HepG2 (cell line): ENCODE data around the gene MAP1B.

Experiments used
- DNMT1 ChIP-seq: sonication (generic); formaldehyde crosslinking; IDR thresholded peaks from 2 replicates; pipeline ENCODE4 v1.5.1; 2020; ENCODE audit warnings: mild to moderate bottlenecking, missing genetic modification reagents
- EP300 ChIP-seq, 3 experiments: sonication (generic) in 1 of 3; formaldehyde crosslinking in 1 of 3; IDR thresholded peaks; 2 replicates each; pipeline versions ENCODE4 v1.5.1 to v1.6.1; 2011 to 2020; ENCODE audit warnings: low read depth in 2 of 3, low read length in 2 of 3, borderline replicate concordance in 1 of 3, improper control_type of control experiment in 1 of 3, mild to moderate bottlenecking in 1 of 3, missing genetic modification reagents in 1 of 3, moderate library complexity in 1 of 3
- ERF ChIP-seq: IDR thresholded peaks from 2 replicates; pipeline ENCODE4 v1.6.1; 2018; ENCODE audit warnings: missing biosample characterization, missing genetic modification reagents
- JUNB ChIP-seq: sonication (generic); formaldehyde crosslinking; IDR thresholded peaks from 2 replicates; pipeline ENCODE4 v1.8.0; 2022; ENCODE audit warnings: missing genetic modification reagents, mild to moderate bottlenecking, borderline replicate concordance
- KLF9 ChIP-seq: IDR thresholded peaks from 2 replicates; pipeline ENCODE4 v1.6.1; 2016; ENCODE audit warnings: low read depth
- MAX ChIP-seq: IDR thresholded peaks from 2 replicates; pipeline ENCODE4 v1.6.1; 2012; ENCODE audit warnings: inconsistent platforms
- NFATC3 ChIP-seq: sonication (generic); formaldehyde crosslinking; IDR thresholded peaks from 2 replicates; pipeline ENCODE4 v1.5.1; 2020; ENCODE audit warnings: mild to moderate bottlenecking, missing genetic modification reagents
- POLR2A ChIP-seq, 2 experiments: IDR thresholded peaks; 2 replicates each; pipeline ENCODE4 v1.6.1; 2011; ENCODE audit warnings: low read depth in 2 of 2, low read length in 2 of 2, mild to moderate bottlenecking in 1 of 2, moderate library complexity in 1 of 2; ENCODE audit not compliant: insufficient read depth in 1 of 2
- SMC3 ChIP-seq: IDR thresholded peaks from 2 replicates; pipeline ENCODE4 v1.6.1; 2011; ENCODE audit warnings: low read length, improper control_type of control experiment
- TAF15 ChIP-seq: fragments of 200-400 bp; formaldehyde crosslinking; IDR thresholded peaks from one replicate; pipeline ENCODE4 v1.6.1; 2018; ENCODE audit warnings: mild to moderate bottlenecking, low read depth, low read length; ENCODE audit not compliant: poor library complexity, severe bottlenecking
- ZFP91 ChIP-seq: sonication (generic); formaldehyde crosslinking; IDR thresholded peaks from 2 replicates; pipeline ENCODE4 v1.9.0; 2022; ENCODE audit warnings: missing genetic modification reagents, mild to moderate bottlenecking, borderline replicate concordance
- ZNF703 ChIP-seq: sonication (generic); formaldehyde crosslinking; IDR thresholded peaks from 2 replicates; pipeline ENCODE4 v1.5.1; 2020; ENCODE audit warnings: missing genetic modification reagents, mild to moderate bottlenecking, moderate library complexity, borderline replicate concordance

- TF ChIP-seq KLF9 (no peak), SMC3 (no peak), POLR2A (IDR thresholded peaks at IDR 0.05; ENCODE audit: insufficient read depth in 1 of 2, low read depth in 2 of 2, low read length in 2 of 2) (no peak), JUNB (CRISPR knock-in tag) (no peak), MAX (no peak), TAF15 (no peak), ZNF703 (CRISPR knock-in tag) (no peak), NFATC3 (CRISPR knock-in tag) (no peak), EP300 (IDR thresholded peaks at IDR 0.05; ENCODE audit: low read depth in 2 of 2, low read length in 2 of 2) (no peak), EP300 (CRISPR knock-in tag; IDR thresholded peaks at IDR 0.05; ENCODE audit: borderline replicate concordance) (no peak), ERF (CRISPR knock-in tag) (no peak), ZFP91 (CRISPR knock-in tag) (no peak), DNMT1 (CRISPR knock-in tag) (no peak)
Observed at GRCh38 chr5:72245951-72246532, 138.8 kb downstream of the MAP1B start.
